HG02885 (cell line): ENCODE results near the gene QPRT.
"Not testable (repeated sequence)": the region's sequence is repeated elsewhere in the genome, so short reads cannot be mapped to it uniquely, and the experiment has no call there.

Source experiments
- ATAC-seq: cut with Tn5 transposase; IDR thresholded peaks from one replicate; pipeline ENCODE4 v1.9.1; 2021; ENCODE audit warnings: mild to moderate bottlenecking; ENCODE audit not compliant: unreplicated experiment, poor library complexity

Gene QPRT

DNA sequence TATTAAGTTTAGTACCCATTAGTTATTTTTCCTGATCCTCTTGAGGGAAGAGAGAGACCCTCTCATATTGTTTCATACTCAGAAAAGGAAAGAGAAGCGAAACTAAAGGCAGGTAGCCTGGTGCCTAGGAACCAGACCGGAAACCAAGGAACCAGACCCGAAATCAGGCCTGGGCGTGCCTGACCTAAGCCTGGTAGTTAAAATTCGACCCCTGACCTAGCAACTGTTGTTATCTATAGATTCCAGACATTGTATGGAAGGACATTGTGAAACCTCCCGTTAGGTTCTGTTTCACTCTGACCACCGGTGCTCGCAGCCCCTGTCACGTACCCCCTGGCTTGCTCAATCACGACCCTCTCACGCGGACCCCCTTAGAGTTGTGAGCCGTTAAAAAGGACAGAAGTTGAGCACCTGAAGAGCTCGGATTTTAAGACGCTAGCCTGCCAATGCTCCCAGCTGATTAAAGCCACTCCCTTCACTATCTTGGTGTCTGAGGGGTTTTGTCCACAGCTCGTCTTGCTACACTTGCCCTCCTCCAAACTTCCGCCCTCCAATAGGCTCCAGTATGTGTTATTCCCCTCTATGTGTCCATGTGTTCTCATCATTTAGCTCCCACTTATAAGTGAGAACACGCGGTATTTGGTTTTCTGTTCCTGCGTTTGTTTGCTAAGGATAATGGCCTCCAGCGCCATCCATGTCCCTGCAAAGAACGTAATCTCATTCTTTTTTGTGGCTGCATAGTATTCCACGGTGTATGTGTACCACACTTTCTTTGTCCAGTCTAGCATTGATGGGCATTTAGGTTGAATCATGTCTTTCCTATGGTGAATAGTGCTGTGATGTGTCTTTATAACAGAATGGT, 10.7 kb downstream of the QPRT start:
- not testable (repeated sequence) for ATAC-seq

GRCh38 chr16:29692606-29693005, 13.6 kb downstream of the QPRT start:
- ATAC-seq = not testable (repeated sequence)

DNA sequence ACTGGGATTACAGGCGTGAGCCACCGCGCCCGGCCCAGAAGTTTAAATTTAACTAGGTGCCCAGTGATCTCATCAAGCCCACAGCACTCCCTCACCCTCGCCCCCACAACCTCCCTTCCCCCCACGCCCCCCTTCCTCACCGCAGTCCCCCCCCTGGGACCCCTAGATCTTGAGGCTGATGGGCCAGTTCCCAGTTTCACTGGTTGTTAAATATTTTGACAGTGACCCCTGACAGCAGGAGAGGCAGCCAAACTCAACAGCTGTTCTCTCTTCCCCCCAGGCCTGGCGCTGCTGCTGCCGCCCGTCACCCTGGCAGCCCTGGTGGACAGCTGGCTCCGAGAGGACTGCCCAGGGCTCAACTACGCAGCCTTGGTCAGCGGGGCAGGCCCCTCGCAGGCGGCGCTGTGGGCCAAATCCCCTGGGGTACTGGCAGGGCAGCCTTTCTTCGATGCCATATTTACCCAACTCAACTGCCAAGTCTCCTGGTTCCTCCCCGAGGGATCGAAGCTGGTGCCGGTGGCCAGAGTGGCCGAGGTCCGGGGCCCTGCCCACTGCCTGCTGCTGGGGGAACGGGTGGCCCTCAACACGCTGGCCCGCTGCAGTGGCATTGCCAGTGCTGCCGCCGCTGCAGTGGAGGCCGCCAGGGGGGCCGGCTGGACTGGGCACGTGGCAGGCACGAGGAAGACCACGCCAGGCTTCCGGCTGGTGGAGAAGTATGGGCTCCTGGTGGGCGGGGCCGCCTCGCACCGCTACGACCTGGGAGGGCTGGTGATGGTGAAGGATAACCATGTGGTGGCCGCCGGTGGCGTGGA, 15.6 kb downstream of the QPRT start:
- no peak for ATAC-seq

GRCh38 chr16:29695675-29696074, 16.7 kb downstream of the QPRT start:
- ATAC-seq = not testable (repeated sequence)

- ATAC-seq = no peak
Measured at GRCh38 chr16:29696881-29697331, 17.9 kb downstream of the QPRT start.

GRCh38 chr16:29697391-29697790, 18.4 kb downstream of the QPRT start:
- no peak for ATAC-seq

- ATAC-seq = no peak
Measured at GRCh38 chr16:29698042-29698441, 19.1 kb downstream of the QPRT start.

- ATAC-seq = no peak
Measured at GRCh38 chr16:29698484-29699323, 19.7 kb downstream of the QPRT start.

DNA sequence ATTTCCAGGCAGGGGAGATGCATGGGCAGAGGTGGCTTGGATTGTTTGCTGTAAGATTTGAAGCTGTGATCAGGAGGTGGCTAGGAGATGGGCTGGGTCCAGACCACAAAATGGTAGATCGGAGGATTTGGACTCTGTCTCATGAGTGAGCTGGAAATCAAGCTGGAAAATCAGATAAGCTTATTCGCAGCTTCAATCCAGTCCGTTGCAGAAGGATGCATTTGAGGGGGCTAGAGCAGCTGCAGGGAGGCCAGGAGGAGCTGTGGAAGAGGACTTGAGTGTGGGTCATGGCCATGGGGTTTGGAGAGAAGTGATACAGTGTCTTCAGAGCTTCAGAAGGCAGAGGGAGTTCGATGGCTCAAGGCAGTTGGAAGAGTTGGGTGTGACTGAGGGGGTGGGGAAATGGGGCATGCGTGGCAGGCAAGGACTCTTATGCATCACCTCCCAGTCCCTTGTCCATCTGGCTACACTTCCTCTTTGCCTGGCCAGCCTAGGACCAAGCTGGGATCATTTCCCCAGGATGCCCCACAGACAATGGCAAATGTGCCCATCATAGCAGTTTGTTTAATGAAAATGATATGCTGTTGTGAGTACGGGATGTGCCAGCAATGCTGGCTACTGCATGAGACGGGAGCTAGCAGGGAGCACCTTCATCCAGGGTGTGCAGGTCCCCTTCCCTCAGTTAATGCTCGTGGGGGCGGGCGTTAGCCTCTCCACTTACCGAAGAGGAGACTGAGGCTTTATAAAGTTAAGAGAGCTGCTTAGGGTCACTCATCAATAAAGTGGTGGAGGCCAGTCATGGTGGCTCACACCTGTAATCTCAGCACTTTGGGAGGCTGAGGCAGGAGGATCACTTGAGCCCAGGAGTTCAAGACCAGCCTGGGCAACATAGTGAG, 20.6 kb downstream of the QPRT start:
- no peak for ATAC-seq

DNA sequence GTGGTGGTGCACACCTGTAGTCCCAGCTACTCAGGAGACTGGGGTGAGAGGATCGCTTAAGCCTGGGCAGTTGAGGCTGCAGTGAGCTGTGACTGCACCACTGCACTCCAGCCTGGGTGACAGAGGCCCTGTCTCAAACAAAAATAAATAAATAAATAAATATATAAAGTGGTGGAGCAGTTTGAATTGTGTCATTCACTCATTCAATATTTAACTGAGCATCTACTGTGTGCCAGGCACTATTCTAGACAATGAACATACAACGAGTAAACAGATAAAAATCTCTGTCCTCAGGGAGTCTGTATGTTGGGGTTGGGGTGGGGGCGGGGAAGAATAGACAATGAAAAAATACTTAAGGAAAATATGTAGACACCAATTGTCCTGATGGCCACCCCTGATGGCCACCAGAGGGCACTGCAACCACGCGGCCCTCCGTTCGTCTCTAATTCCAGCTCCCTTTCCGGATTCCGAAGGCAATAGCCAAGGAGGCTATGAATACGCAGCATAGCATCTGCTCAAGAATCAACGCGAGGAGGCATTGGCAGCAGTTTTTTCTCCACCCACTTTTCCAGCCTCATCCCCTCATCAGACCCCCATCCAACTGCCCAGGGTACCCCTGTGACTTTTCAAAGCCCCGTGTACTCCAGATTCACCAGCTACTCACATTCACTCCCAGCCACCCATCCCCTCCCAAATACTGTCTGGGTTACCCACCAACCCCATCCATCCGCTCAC, 21.4 kb downstream of the QPRT start:
- no peak for ATAC-seq

DNA sequence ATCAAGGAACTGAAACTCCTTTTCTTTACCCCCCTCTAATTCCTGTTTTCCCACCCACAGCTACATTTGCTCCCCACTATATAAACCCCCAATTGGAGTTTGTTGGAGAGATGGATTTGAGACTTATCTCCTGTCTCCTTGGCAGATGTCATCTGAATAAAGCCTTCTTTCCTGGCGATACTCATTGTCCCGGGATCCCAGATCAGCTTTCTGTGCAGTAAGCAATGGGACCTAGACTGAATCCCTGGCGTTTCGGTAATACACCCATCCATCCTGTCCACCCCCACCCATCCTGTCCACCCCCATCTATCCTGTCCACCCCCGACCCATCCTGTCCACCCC, 22.2 kb downstream of the QPRT start:
- no peak for ATAC-seq

DNA sequence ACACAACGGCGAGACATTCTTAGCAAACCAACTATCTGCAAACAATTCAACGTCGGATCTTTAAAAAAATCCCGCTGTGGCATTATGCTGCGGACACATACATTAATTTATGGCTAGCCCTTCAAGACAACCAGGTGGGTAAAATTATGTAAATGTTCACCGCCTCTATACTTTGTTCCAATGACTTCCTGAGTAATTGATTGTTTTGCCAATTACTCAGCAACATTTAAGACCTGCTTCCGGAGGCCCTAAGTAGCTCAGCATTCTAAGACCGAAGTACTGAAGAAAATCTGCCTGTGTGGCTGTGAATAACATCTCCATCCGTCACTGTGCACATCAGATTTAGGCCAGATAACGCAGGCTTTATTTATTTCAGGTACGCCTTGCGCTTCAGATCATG, 23.3 kb downstream of the QPRT start:
- ATAC-seq = no peak

DNA sequence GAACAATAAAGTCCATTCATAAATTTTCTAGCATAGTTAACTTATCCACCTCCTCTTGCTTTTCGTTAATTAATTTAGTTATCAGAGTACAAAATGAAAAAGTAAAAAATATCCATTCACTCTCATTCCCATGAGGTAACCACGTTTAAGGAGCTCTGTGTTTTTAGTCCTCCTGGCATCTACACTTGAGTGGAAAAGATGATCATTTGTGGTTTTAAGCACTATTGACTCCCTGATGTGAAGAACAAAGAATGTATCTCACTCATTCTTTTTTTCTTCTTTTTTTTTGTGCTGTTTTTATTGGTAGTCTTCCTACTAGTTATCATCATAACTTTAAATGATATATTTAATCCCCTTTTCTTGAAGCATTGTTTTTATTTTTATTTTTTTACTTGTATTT, 26.1 kb downstream of the QPRT start:
- ATAC-seq = no peak

GRCh38 chr16:29707160-29707559, 28.2 kb downstream of the QPRT start:
- ATAC-seq = not testable (repeated sequence)

GRCh38 chr16:29708917-29709600, 30.1 kb downstream of the QPRT start:
- ATAC-seq = no peak

DNA sequence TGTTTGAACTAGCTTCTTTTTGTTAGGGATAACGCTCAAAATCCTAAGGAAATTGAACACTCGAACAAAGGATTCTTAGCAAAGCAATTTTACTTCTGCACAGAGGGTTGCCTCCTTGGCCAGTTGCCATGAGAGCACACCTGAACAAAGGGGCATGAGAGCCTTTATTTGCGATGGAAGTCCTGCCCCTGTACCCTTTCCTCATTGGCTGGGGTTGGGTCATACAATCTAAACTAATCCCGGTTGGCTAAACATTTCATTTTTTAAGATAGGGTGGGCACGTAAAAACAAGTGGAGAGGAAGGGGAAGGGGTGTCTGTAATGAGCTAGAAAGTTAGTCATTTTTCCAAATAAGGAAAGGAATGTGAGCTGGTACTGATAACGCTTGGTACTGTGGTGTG, 30.7 kb downstream of the QPRT start:
- ATAC-seq = not testable (repeated sequence)

DNA sequence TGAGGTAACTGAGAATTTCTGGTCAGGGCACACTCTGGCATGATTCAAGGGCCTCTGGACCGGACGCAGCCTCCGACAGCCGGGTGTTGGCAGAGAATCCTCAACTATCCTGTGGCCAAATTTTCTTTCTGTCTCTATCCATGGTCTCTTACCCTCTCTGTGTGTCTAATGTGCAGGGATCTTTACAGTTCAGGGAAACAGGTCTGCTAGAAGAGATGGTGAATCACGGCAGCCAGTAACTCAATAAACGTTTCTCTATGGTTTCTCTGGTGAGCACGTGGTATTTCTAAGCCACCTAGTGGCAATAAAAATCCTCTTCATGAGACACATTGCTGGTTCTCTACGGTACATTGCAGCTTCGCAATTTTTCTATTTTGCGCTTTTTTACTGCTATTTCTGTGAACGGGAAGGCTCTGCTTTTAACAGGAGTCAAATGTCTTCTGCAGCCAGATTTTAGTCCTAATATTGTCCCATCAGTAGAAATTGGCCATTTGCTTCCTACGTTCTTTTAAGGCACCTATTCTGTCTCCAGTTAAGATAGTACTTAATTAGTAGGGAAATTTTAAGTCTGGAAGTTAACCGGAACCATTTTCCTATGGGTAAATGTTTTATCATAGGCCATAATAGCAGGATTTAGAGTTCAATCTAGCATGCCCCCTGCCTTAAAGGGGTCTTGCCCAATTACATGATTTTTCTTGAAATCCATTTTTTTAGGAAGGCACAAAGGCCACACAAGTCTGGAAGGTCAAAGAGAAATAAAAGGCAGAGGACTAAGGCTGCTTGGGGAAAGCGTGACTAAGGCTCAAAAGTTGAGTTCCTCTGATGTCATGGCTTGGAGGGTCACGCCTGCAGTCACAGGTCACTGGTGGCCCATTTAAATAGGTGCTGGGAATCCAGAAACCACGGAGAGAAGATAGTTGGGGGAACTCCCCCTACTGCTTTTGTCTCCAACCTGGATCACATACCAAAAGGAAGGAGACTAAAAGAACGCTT, 31.5 kb downstream of the QPRT start:
- no peak for ATAC-seq
